A549 (cell line): ENCODE results near the gene ARHGEF18. TPM values are rescaled to one million over a fixed set of nuclear protein-coding genes. Genes with fewer than 3 reads are reported as not detected.

ENCODE experiments used
- ATAC-seq, 2 experiments: fragments of 200-7000 bp in 1 of 2; fragments of >200 bp in 1 of 2; cut with Nextera tagmentation in 1 of 2; cut with Tn5 transposase in 1 of 2; 3 replicates each; pipeline versions ENCODE4 v1.8.0 to v1.9.1; 2018 to 2020; ENCODE audit warnings: mild to moderate bottlenecking in 1 of 2, moderate library complexity in 1 of 2
- CTCF ChIA-PET: fragments of 300-600 bp; sonication (Branson Sonifier 250); formaldehyde crosslinking; extraction: SDS; loops from one replicate; lab custom pipeline; 2021; ENCODE audit warnings: antibody characterized with exemption, inconsistent platforms; lab: Yijun Ruan, JAX
- POLR2A ChIA-PET: fragments of 350-600 bp; formaldehyde crosslinking; extraction: SDS; loops from one replicate; lab custom pipeline; 2021; ENCODE audit warnings: antibody characterized with exemption, inconsistent platforms; lab: Yijun Ruan, JAX
- DNase-seq, 2 experiments: peaks; one replicate each; pipeline versions ENCODE4 v3.0.0 to v3.0.0-alpha.2; 2011 to 2016; ENCODE audit warnings: low read depth in 1 of 2, low spot score in 1 of 2
- FAIRE-seq: peaks from 2 replicates; lab custom pipeline; 2011; peaks lifted over from hg19 to GRCh38; lab: Jason Lieb, UNC
- H3K27ac ChIP-seq, 2 experiments: fragments of >200 bp; sonication (Bioruptor Twin); formaldehyde crosslinking; 3 replicates each; pipeline ENCODE4 v1.5.1; 2016 to 2017
- H3K4me1 ChIP-seq: fragments of >200 bp; sonication (Bioruptor Twin); formaldehyde crosslinking; 3 replicates; pipeline ENCODE4 v1.6.1; 2016
- H3K4me2 ChIP-seq: fragments of >200 bp; sonication (Bioruptor Twin); formaldehyde crosslinking; 3 replicates; pipeline ENCODE4 v1.6.1; 2016
- H3K4me3 ChIP-seq: fragments of >200 bp; sonication (Bioruptor Twin); formaldehyde crosslinking; 3 replicates; pipeline ENCODE4 v1.5.1; 2016
- H3K9me3 ChIP-seq: fragments of >200 bp; sonication (Bioruptor Twin); formaldehyde crosslinking; 3 replicates; pipeline ENCODE4 v1.6.1; 2016
- CBX8 ChIP-seq: fragments of 200-600 bp; sonication (generic); IDR thresholded peaks from 2 replicates; pipeline ENCODE4 v1.6.1; 2016
- CEBPB ChIP-seq, 2 experiments: fragments of >200 bp in 1 of 2; sonication (Bioruptor Twin) in 1 of 2; formaldehyde crosslinking in 1 of 2; IDR thresholded peaks; 2 replicates each; pipeline ENCODE4 v1.6.1; 2012 to 2016
- E2F6 ChIP-seq: IDR thresholded peaks from 2 replicates; pipeline ENCODE4 v1.6.1; 2012; ENCODE audit warnings: low read depth, borderline replicate concordance
- EHMT2 ChIP-seq: fragments of 200-600 bp; sonication (generic); IDR thresholded peaks from 2 replicates; pipeline ENCODE4 v1.6.1; 2016; ENCODE audit warnings: antibody characterized with exemption, low read depth, mild to moderate bottlenecking, moderate library complexity
- EP300 ChIP-seq, 2 experiments: fragments of >200 bp; sonication (Bioruptor Twin); formaldehyde crosslinking; IDR thresholded peaks; 2 replicates in 1 of 2; 3 replicates in 1 of 2; pipeline ENCODE4 v1.6.1; 2016 to 2017
- HMGXB4 ChIP-seq: fragments of 250-450 bp; sonication (Bioruptor Pico); IDR thresholded peaks from 2 replicates; pipeline ENCODE4 v1.5.0; 2021; ENCODE audit warnings: mild to moderate bottlenecking, moderate library complexity, borderline replicate concordance
- HOXA7 ChIP-seq: fragments of 250-450 bp; sonication (Bioruptor Pico); IDR thresholded peaks from 2 replicates; pipeline ENCODE4 v1.5.0; 2020; ENCODE audit warnings: mild to moderate bottlenecking, moderate library complexity
- KDM1A ChIP-seq: fragments of 200-600 bp; sonication (generic); IDR thresholded peaks from 2 replicates; pipeline ENCODE4 v1.6.1; 2016; ENCODE audit warnings: low read depth, mild to moderate bottlenecking
- KDM5A ChIP-seq: fragments of 200-600 bp; sonication (generic); IDR thresholded peaks from 2 replicates; pipeline ENCODE4 v1.6.1; 2016; ENCODE audit warnings: antibody characterized with exemption, mild to moderate bottlenecking
- PHF8 ChIP-seq: fragments of 200-600 bp; sonication (generic); IDR thresholded peaks from 2 replicates; pipeline ENCODE4 v1.6.1; 2016; ENCODE audit warnings: low read depth, mild to moderate bottlenecking, antibody characterized with exemption, moderate library complexity, borderline replicate concordance
- POLR2A ChIP-seq: IDR thresholded peaks from 2 replicates; pipeline ENCODE4 v1.6.1; 2012; ENCODE audit warnings: mild to moderate bottlenecking, low read length
- POLR2AphosphoS2 ChIP-seq: conservative IDR thresholded peaks from 2 replicates; pipeline ENCODE4 v1.6.1; 2012; ENCODE audit warnings: low read length, improper control_type of control experiment, inconsistent platforms
- RNF2 ChIP-seq: fragments of 200-600 bp; sonication (generic); IDR thresholded peaks from 2 replicates; pipeline ENCODE4 v1.6.1; 2016; ENCODE audit warnings: low read depth, mild to moderate bottlenecking, antibody characterized with exemption, moderate library complexity, borderline replicate concordance
- TP53 ChIP-seq: fragments of 250-450 bp; sonication (Bioruptor Pico); IDR thresholded peaks from 2 replicates; pipeline ENCODE4 v1.5.0; 2021; ENCODE audit warnings: mild to moderate bottlenecking, moderate library complexity
- ZC3H11A ChIP-seq: fragments of 450-650 bp; IDR thresholded peaks from 2 replicates; pipeline ENCODE4 v1.6.1; 2014; ENCODE audit warnings: antibody characterized with exemption, mild to moderate bottlenecking
- ZFP36 ChIP-seq: fragments of 450-650 bp; IDR thresholded peaks from 2 replicates; pipeline ENCODE4 v1.6.1; 2014; ENCODE audit warnings: borderline replicate concordance; ENCODE audit not compliant: partially characterized antibody
- WGBS: methylation state at CpG from one replicate; pipeline ENCODE4 v1.1.6; 2017; ENCODE audit errors: missing lambda C conversion rate; 5-methylcytosine and 5-hydroxymethylcytosine counted together
- polyA plus RNA-seq, 4 experiments: library from polyadenylated mRNA; depleted of rRNA in 3 of 4; stranded (reverse); fragments of >200 nt; fragmentation: RNase III in 1 of 4; extraction: RNeasy Plus Mini Kit Qiagen cat#74134 plus additional on column Dnase treatment in 1 of 4; gene quantifications; 2 replicates in 3 of 4; 3 replicates in 1 of 4; pipeline ENCODE4 v1.2.3, GENCODE V29; 2011 to 2017
- TF ChIP-seq, protein P1 (sequence below): fragments of 450-650 bp; IDR thresholded peaks from 2 replicates; pipeline ENCODE4 v1.6.1; 2014; ENCODE audit warnings: antibody characterized with exemption
- TF ChIP-seq, protein P2 (sequence below): IDR thresholded peaks from 2 replicates; pipeline ENCODE4 v1.6.1; 2012

ARHGEF18 gene
- polyA plus RNA-seq, 2 of the 4 experiments (the other 2 are of a cell fraction): 7.4 to 20.7 TPM

- TF ChIP-seq KDM1A (no peak), PHF8 (no peak)
- TF ChIP-seq, protein P1, sequence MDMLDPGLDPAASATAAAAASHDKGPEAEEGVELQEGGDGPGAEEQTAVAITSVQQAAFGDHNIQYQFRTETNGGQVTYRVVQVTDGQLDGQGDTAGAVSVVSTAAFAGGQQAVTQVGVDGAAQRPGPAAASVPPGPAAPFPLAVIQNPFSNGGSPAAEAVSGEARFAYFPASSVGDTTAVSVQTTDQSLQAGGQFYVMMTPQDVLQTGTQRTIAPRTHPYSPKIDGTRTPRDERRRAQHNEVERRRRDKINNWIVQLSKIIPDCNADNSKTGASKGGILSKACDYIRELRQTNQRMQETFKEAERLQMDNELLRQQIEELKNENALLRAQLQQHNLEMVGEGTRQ: no peak
These were observed 20.9 kb upstream of the ARHGEF18 start (continued) for GRCh38 chr19:7327802-7328201.

DNA sequence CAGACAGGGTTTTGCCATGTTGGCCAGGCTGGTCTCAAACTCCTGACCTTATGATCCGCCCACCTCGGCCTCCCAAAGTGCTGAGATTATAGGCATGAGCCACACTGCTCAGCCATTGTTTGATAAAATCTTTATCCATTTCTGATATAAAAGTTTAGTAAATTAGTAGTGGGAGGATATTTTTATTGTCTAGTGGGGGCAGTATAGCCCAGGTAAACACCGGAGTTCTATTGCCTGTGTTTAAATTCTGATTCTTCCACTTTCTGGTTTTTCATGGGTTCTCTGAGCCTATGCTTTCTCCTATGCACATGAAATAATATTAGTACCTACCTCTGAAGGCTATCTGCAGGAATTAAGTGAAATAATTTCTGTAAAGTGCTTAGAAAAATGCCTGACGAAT, 20.1 kb upstream of the ARHGEF18 start:
- H3K4me3 ChIP-seq: no peak overlapping the region
- DNase-seq: no peak
- H3K4me1 ChIP-seq: no peaks in the 10 kb centered on the region
- ChIA-PET CTCF (interaction anchor here (2.5 kb wide), 1 partner anchor 12 kb away, joined by 10 read pairs; no protein-coding TSS in a partner anchor), POLR2A (no interaction called here)
- 24% methylated on average over 4 of the region's 4 CpGs for WGBS
- no peak for FAIRE-seq
- peaks cover 9% of the 10 kb centered on the region; the same call in 1 of the 3 replicates for H3K9me3 ChIP-seq
- no peak overlapping the region for H3K4me2 ChIP-seq
- H3K27ac ChIP-seq: no peak overlapping the region
- TF ChIP-seq POLR2AphosphoS2 (no peak), TP53 (no peak), KDM5A (no peak)
- no peak for ATAC-seq

DNA sequence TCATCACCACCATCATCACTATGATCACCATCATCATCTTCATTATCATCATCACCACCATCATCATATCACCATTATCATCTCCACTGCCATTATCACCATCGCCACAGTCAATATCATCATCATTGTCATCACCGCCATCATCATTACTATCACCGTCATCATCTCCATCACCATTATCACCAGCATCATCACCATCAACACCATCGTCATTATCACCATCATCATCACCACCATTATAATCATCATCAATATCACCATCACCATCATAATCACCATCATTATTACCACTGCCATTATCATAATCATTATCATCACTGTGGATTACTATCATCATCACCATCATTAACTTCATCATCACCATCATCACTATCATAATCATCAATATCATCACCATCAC, 17.3 kb upstream of the ARHGEF18 start:
- H3K4me2 ChIP-seq: no peak overlapping the region
- WGBS: 71% methylated on average over 4 of the region's 4 CpGs
- ChIA-PET POLR2A (no interaction called here), CTCF (no interaction called here)
- FAIRE-seq: no peak
- no peak overlapping the region for H3K4me3 ChIP-seq
- H3K9me3 ChIP-seq: peaks cover 4% of the 10 kb centered on the region; the same call in 1 of the 3 replicates
- DNase-seq: no peak
- H3K4me1 ChIP-seq: no peaks in the 10 kb centered on the region
- ATAC-seq: no peak
- H3K27ac ChIP-seq: no peak overlapping the region
- TF ChIP-seq RNF2 (no peak), EHMT2 (no peak), ZFP36 (no peak), HMGXB4 (no peak), POLR2A (no peak), E2F6 (no peak), HOXA7 (CRISPR knock-in tag) (no peak), EP300 (IDR thresholded peaks at IDR 0.05) (no peak), CBX8 (no peak), ZC3H11A (no peak), CEBPB (IDR thresholded peaks at IDR 0.05) (no peak)
- TF ChIP-seq, protein P2, sequence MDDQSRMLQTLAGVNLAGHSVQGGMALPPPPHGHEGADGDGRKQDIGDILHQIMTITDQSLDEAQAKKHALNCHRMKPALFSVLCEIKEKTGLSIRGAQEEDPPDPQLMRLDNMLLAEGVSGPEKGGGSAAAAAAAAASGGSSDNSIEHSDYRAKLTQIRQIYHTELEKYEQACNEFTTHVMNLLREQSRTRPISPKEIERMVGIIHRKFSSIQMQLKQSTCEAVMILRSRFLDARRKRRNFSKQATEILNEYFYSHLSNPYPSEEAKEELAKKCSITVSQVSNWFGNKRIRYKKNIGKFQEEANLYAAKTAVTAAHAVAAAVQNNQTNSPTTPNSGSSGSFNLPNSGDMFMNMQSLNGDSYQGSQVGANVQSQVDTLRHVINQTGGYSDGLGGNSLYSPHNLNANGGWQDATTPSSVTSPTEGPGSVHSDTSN: no peak
